LNCaP clone FGC (cell line): Measurements from ENCODE around the gene TBRG1.

ENCODE experiments used
- DNase-seq: peaks from one replicate; pipeline ENCODE4 v3.0.0-alpha.2; 2011; ENCODE audit warnings: low read depth
- H3K4me3 ChIP-seq: 2 replicates; pipeline ENCODE4 v1.5.1; 2011; ENCODE audit warnings: mild to moderate bottlenecking, low read depth, low read length, control low read depth
- CTCF ChIP-seq: IDR thresholded peaks from 2 replicates; pipeline ENCODE4 v1.5.1; 2012; ENCODE audit warnings: mild to moderate bottlenecking; ENCODE audit not compliant: control insufficient read depth, insufficient read depth; ENCODE audit errors: extremely low read depth

Gene TBRG1

GRCh38 chr11:124622531-124623451, at the start of gene TBRG1:
Gene TBRG1 (plus strand): TSS chr11:124622864. CDS start chr11:124623084, 220 bp downstream.
- no peak for TF ChIP-seq CTCF
- H3K4me3 ChIP-seq = peak within 1 kb of the TSS; percentile 93
- DNase-seq = peak; percentile 77

- TF ChIP-seq CTCF = no peak
- no peak overlapping the region for H3K4me3 ChIP-seq
Measured at GRCh38 chr11:124577716-124578427, 44.8 kb upstream of the TBRG1 start.

GRCh38 chr11:124578761-124579160, 43.9 kb upstream of the TBRG1 start:
- DNase-seq = no peak
- H3K4me3 ChIP-seq = no peak overlapping the region
- TF ChIP-seq CTCF = no peak

More at GRCh38 chr11:124577716-124578427, 44.8 kb upstream of the TBRG1 start:
- no peak for DNase-seq

- DNase-seq = no peak
- no peak overlapping the region for H3K4me3 ChIP-seq
- TF ChIP-seq CTCF = no peak
Measured at GRCh38 chr11:124581817-124582216, 40.8 kb upstream of the TBRG1 start.

GRCh38 chr11:124582565-124582964, 40.1 kb upstream of the TBRG1 start:
- no peak for DNase-seq
- H3K4me3 ChIP-seq = no peak overlapping the region
- no peak for TF ChIP-seq CTCF

GRCh38 chr11:124583781-124584180, 38.9 kb upstream of the TBRG1 start:
- no peak overlapping the region for H3K4me3 ChIP-seq
- TF ChIP-seq CTCF = no peak
- no peak for DNase-seq
